ENCODE measurements around the gene SLC5A9. TPM values are rescaled to one million over a fixed set of nuclear protein-coding genes. Genes with fewer than 3 reads are reported as not detected.

SLC5A9 gene
- total and polyA plus RNA-seq, 2 of the 13 experiments (the other 11 are each of a cell fraction or from before 2014, with no cell fraction given), result 42.0 to 65.0 TPM

GRCh38 chr1:48222501-48223242, at the start of gene SLC5A9 (continued):
- TF ChIP-seq, protein P1, sequence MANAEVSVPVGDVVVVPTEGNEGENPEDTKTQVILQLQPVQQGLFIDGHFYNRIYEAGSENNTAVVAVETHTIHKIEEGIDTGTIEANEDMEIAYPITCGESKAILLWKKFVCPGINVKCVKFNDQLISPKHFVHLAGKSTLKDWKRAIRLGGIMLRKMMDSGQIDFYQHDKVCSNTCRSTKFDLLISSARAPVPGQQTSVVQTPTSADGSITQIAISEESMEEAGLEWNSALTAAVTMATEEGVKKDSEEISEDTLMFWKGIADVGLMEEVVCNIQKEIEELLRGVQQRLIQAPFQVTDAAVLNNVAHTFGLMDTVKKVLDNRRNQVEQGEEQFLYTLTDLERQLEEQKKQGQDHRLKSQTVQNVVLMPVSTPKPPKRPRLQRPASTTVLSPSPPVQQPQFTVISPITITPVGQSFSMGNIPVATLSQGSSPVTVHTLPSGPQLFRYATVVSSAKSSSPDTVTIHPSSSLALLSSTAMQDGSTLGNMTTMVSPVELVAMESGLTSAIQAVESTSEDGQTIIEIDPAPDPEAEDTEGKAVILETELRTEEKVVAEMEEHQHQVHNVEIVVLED (CRISPR knock-in tag; IDR thresholded peaks at IDR 0.05; ENCODE audit: borderline replicate concordance), result 0 out of 2 replicates have a peak, but pooled peaks have one; percentile 41
- TF ChIP-seq SIX1 (CRISPR knock-in tag; IDR thresholded peaks at IDR 0.05; ENCODE audit: borderline replicate concordance), result no peak
- 0 out of 2 replicates have a peak, but pooled peaks have one; percentile 39 for TF ChIP-seq ZFP41 (CRISPR knock-in tag; IDR thresholded peaks at IDR 0.05; ENCODE audit: borderline replicate concordance)
- no peak for TF ChIP-seq RAD51 (IDR thresholded peaks at IDR 0.05; ENCODE audit: borderline replicate concordance)
- TF ChIP-seq ZNF264 (CRISPR knock-in tag; IDR thresholded peaks at IDR 0.05), result no peak
- TF ChIP-seq SALL1 (CRISPR knock-in tag; IDR thresholded peaks at IDR 0.05), result peak; percentile 84
- TF ChIP-seq XRCC5 (optimal IDR thresholded peaks at IDR 0.05; ENCODE audit: low read length), result no peak
- peak; percentile 82; the same call in 1 of the 2 replicates for TF ChIP-seq ZNF772 (CRISPR knock-in tag; IDR thresholded peaks at IDR 0.05)
- TF ChIP-seq THAP7 (CRISPR knock-in tag; IDR thresholded peaks at IDR 0.05), result peak; percentile 85
- TF ChIP-seq RCOR2 (CRISPR knock-in tag; IDR thresholded peaks at IDR 0.05), result no peak
- TF ChIP-seq ZNF574 (CRISPR knock-in tag; IDR thresholded peaks at IDR 0.05), result 0 out of 2 replicates have a peak, but pooled peaks have one; percentile 58
- no peak for TF ChIP-seq SOX13 (IDR thresholded peaks at IDR 0.05)
- TF ChIP-seq SOX13 (CRISPR knock-in tag; conservative IDR thresholded peaks at IDR 0.05 in 1 of 2, IDR thresholded peaks at IDR 0.05 in 1 of 2), result 0 out of 4 replicates have a peak, but pooled peaks of 1 of the 2 experiments have one; percentile 25
- TF ChIP-seq SNAPC4 (CRISPR knock-in tag; IDR thresholded peaks at IDR 0.05), result peak; percentile 47; the same call in 1 of the 2 replicates
- peak; percentile 56; the same call in 1 of the 3 replicates for TF ChIP-seq MXI1 (IDR thresholded peaks at IDR 0.05; ENCODE audit: borderline replicate concordance, low read depth, low read length)
- 0 out of 2 replicates have a peak, but pooled peaks have one; percentile 24 for TF ChIP-seq DNMT1 (CRISPR knock-in tag; IDR thresholded peaks at IDR 0.05)
- peak; percentile 81; the same call in 1 of the 2 replicates for TF ChIP-seq MTA1 (CRISPR knock-in tag; IDR thresholded peaks at IDR 0.05; ENCODE audit: borderline replicate concordance)
- peak; percentile 47; the same call in 1 of the 2 replicates for TF ChIP-seq ATF7-NPFF (CRISPR knock-in tag; IDR thresholded peaks at IDR 0.05; ENCODE audit: low read depth)
- 0 out of 2 replicates have a peak, but pooled peaks have one; percentile 15 for TF ChIP-seq AHR (CRISPR knock-in tag; IDR thresholded peaks at IDR 0.05)
